ENCODE data around the gene GPATCH8.

DNA sequence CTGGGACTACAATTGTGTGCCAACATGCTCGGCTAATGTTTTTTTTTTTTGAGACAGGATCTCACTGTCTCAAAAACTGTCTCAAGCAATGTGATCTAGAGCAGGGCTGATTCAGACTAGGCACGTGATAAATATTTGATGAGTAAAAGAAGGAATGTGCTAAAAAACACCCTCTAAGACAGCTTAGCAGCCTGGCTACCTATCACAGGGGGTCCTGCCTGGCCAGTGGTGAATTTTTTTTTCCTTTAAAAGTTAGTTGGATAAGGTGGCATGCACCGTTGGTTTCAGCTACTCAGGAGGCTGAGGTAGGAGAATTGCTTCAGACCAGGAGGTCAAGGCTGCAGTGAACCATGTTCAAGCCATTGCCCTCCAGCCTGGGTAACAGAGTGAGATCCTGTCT, 14.8 kb upstream of the GPATCH8 start:
- TF ChIP-seq, protein P1, sequence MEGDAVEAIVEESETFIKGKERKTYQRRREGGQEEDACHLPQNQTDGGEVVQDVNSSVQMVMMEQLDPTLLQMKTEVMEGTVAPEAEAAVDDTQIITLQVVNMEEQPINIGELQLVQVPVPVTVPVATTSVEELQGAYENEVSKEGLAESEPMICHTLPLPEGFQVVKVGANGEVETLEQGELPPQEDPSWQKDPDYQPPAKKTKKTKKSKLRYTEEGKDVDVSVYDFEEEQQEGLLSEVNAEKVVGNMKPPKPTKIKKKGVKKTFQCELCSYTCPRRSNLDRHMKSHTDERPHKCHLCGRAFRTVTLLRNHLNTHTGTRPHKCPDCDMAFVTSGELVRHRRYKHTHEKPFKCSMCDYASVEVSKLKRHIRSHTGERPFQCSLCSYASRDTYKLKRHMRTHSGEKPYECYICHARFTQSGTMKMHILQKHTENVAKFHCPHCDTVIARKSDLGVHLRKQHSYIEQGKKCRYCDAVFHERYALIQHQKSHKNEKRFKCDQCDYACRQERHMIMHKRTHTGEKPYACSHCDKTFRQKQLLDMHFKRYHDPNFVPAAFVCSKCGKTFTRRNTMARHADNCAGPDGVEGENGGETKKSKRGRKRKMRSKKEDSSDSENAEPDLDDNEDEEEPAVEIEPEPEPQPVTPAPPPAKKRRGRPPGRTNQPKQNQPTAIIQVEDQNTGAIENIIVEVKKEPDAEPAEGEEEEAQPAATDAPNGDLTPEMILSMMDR (IDR thresholded peaks at IDR 0.05), result no peak
- TF ChIP-seq POLR2A (IDR thresholded peaks at IDR 0.05), result no peak
